Measurements from ENCODE around the gene MCOLN2.

- TF ChIP-seq CTCF (IDR thresholded peaks at IDR 0.05; ENCODE audit: low read length) (no peak), EZH2 (IDR thresholded peaks at IDR 0.05; ENCODE audit: borderline replicate concordance, low read length) (no peak)
Observed at GRCh38 chr1:84907095-84907827, 89.7 kb downstream of the MCOLN2 start.
